Iris pigment epithelial cell (primary cell): ENCODE results near the gene TSC22D3.
A peak's percentile ranks its signal among the peaks of the same experiment; 100 is the strongest.
"Not testable (repeated sequence)": the region's sequence is repeated elsewhere in the genome, so short reads cannot be mapped to it uniquely, and the experiment has no call there.

Experiments
- DNase-seq: peaks from one replicate; pipeline ENCODE4 v3.0.0-alpha.2; 2011; ENCODE audit warnings: low read depth

The TSC22D3 gene

DNA sequence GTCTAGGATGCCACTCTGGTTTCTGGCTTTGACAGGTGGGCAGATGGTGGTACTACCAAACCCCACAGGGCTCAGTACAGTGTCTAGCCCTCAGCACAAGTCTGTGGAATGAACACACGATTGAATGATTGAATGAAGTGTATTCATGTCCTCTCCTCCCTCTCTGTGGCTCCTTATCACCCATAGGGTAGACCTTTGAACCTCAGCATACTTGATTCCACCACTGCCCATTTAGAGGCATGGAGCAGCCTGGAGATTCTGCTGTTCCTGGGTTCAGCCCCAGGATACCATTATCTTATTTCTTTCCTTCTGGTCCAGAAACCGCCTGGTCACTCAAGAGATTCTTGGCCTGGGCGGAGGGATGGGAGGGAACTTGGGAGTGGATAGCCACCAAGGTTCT, 93.3 kb downstream of the TSC22D3 start:
- DNase-seq: no peak

DNA sequence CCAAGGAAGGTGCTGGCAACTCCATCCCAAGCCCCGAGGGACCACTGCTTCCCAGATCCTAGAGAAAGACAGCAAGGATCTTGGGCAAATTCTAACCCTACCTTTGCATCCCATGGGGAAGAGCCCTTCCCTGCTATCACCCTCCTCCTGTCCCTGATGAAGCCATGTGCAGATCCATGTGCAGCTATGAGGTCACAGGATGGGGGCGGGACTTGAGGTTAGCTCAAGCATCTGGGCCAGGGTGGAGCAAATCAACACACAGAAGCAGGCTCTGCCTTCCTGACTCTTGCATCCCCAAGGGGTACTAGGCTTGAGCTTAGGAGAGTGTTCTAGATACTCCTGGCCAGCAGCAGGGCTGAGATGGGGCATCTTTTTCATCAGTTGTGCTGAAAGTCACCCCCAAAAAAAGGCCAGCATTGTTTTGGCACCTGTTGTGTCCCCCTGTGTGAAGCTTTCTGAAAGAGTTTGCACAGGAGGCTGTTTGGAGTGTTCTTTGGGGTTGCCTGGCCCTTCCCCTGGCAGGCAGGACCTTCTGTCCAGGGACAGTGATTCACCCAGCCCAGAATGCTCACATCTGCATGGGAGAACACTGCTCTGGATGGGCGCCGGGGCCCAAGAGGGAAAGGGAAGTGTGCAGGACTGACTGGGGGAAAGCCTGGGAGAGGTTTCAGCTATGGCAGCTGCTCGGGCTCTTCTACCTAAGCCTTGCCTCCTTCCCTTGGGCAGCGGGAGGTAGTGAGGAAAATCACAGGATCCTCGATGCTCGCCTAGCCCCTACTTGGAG, 96.4 kb downstream of the TSC22D3 start:
- peak; percentile 87 for DNase-seq

DNA sequence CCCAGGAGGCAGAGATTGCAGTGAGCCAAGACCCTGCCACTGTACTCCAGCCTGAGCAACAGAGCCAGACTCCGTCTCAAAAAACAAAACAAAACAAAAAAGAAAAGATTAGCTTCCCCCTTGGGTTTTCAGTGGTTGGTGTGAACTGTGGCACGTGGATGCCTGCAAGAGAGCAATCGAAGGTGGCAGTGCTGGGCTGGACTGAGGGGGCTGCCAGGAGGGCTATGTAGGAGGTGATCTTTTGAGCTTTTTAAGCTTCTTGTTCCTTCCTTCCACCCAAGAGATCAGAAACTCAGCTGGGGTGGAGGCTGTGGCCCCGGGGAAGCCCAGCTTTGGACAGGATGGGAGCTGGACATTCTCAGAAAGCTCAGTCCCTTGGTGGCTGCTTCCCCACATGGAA, 97.7 kb downstream of the TSC22D3 start:
- DNase-seq: no peak

DNA sequence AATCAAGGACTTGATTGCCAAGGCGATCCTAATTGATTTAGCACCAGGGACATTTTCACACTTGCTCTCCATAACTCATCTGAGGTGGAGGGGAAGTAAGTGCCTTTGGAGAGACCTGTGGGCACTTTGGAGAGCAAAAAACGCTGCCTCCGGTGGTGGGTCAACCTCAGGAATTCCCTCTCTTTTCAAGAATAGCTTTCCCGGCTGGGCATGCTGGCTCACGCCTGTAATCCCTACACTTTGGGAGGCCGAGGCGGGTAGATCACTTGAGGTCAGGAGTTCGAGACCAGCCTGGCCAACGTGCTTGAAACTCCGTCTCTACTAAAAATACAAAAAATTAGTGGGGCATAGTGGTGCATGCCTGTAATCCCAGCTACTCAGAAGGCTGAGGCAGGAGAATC, 98.1 kb downstream of the TSC22D3 start:
- peak; percentile 42 for DNase-seq

DNA sequence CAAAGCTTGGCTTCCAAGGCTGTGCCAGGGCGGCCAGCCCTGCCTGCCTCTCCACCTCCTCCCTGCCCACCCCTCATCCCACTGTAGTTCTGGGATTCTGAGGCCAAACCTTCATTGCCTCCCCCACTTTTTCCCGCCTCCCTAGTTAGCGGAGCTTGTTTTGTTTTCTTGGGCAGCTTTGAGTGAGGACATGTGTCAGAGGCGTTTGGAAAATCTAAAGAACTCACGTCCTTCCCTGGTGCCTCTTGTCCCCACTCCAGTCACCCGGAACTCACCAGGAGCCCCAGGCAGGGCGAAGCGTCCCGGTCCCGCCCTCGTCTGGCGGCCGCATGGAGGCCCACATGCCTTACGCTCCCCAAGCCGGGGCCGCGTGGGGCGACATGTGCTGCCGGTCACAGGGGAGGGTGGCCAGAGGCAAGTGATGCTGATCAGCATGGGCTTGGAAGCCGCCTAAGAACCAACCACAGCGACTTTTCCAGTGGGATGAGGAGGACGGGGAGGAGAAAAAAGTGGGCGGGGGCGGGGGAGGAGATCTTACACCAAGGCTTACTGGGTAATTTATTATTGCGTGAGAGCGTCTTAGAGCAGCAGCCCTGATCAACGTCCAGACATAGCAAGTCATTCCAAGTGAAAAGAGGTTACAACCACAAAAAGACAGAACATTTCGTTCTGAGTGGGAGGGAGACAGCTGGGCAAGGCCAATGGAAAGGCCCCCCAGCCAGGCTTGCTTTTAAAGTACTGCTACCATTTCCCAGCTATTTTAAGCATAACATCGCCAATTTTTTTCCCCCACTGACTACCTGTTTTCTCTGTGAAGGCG, 98.8 kb downstream of the TSC22D3 start:
- DNase-seq: peak; percentile 96

DNA sequence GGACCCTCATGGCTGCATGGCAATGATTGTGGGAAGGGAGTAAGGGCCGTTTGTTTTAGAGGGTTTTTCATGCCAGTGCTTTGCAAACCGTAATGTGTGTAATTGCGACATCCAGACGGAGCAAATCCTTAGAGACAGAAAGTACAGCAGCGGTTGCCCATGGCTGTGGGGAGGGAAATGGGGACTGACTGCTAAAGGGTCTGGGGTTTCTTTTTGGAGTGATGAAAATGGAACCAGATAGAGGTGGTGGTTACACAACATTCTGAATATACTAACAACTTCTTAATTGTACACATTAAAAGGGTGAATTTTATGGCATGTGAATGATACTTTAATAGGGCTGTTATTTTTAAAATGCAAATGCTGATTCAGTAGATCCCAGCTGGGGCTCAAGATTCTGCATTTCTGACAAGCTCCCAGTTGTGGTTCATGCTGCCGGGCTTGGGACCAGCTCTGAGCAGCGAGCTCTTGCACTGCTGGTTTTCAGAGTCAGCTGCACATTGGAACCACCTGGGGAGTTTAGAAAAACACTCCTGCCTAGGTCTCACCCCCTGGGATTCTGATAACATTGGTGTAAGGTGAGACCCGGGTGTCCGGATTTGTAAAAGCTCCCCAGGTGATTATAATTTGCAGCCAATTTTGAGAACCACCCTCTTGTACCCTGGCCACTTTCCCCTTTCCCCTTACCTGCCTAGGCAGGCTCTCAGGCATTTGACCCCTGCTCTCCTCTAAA, 99.6 kb downstream of the TSC22D3 start:
- peak; percentile 69 for DNase-seq

DNA sequence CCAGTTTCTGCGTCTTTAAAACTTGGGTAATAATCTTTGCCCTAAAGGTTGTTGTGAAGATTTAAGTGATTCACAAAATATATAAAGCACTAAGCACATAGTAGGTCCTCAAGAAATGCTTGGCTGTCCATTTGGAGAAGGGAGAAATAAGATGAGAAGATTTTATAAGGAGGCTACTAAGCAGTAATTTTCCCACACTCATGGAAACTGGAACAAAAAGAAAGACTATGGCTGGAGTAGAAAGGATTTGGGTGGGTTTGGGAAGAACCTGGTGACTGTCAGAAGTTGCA, 100.3 kb downstream of the TSC22D3 start:
- no peak for DNase-seq

DNA sequence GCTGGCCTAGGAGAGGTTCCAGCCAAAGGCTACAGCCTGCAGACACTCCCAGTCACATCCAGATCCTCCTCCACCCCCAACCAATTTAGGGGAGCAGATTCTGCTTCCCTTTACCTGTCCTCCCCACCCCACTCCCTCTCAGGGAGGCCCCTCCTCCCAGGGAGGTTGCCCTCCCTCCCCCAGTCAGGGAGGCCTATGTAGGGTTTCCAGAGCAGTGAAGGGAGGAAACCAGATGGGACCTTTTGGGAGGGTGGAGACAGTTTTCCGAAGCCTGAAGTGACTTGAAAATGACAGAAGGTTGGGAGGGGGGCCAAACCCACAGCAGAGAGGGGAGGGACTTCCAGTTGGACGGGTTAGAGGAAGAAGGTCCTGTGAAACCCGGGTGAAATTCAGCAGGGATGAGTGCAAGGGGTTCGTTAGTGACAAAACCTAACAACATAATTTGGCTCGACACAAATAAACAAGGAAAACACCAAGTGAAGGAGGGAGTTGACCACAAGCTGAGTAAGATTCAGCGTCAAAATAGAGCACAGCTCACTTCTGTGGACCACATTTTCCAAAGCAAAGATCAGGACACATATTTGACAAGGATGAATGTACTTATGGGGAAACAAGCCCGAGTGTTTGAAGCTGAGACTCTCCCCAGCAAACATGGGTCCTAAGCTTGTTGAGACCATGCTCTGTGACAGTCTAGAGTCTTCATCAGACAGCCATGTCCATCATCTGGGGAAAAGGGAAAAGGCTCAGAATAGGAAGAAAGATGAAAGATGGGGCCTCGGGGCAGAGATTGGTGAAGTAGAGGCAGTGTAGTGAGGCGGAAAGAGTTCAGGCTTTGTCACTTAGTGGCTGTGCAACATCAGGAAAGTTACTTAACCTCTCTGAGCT, 100.9 kb downstream of the TSC22D3 start:
- peak; percentile 73 for DNase-seq

DNA sequence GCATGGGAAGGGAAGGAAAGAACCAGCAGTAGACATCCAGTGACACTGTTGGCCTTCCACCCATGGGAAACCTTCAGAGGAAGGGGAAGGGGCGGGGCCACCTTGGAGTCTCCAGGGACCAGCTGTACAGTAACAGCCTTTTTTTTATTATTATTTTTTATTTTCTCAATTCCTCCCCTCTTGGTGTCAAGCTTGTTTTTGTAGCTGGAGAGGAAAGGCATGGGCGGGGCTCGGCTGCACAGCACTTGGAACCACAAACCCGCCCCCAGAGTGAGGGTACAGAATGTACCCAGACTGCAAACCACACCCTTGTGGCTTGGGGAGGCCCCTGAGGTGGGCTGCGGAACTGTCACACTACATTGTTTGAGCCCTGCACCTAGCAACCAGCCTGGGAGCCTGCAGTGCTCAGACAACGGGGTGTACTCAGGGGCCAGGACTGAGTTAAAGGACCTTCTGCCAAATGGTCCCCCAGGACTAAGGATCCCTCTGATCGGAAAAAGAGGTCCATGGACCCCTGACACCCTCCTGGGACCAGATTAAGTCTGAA, 101.6 kb downstream of the TSC22D3 start:
- peak; percentile 91 for DNase-seq

DNA sequence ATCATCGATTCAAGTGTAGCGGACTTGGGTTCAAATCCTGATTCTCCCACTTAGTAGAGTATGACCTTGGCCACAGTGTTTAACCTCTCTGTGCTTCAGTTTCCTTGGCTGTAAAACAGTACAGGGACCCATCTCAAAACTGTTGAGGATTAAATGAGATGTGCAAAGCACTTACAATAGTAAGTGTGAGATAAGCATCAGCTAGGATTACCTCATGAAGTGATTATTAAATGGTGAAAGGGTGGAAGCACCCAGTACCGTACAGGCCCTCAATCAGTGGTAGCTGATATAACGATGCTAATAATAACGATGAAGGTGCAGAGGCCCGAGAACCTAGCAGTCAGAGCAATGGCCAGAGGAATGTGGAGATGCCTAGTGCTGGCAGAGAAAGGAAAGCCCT, 102.2 kb downstream of the TSC22D3 start:
- DNase-seq: no peak

DNA sequence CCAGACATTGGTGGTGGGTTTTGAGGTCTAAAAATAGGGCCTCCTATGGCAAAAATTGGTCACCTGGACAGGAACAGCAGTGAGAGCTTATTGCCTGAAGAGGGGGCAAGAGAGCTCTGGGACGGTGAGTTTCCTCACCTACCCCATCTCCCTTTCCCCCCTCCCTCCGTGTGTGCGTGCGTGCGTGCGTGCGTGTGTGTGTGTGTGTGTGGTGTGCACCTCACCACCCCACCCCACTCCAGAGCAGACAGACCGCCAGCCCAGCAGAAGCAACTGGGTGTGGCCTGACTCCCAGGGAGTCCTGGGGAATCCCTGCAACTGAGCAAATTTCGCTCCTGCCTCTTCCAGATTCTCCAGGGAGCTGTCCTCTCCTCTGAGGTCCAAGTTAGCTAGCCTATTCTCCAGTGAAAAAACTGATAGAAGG, 102.6 kb downstream of the TSC22D3 start:
- DNase-seq: peak; percentile 87

DNA sequence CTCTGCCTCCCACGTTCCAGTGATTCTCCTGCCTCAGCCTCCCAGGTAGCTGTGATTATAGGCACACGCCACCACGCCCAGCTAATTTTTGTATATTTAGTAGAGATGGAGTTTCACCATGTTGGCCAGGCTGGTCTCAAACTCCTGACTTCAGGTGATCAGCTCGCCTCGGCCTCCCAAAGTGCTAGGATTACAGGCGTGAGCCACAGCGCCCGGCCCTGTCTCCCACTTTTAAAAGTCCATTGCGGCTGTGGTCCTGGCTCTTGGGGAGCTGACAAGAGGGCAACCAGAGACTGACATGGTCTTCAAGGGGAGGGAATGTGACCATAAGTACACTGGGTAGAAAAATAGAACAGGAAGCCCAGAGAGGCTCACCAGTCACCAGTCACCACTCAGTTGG, 104.3 kb downstream of the TSC22D3 start:
- not testable (repeated sequence) for DNase-seq

DNA sequence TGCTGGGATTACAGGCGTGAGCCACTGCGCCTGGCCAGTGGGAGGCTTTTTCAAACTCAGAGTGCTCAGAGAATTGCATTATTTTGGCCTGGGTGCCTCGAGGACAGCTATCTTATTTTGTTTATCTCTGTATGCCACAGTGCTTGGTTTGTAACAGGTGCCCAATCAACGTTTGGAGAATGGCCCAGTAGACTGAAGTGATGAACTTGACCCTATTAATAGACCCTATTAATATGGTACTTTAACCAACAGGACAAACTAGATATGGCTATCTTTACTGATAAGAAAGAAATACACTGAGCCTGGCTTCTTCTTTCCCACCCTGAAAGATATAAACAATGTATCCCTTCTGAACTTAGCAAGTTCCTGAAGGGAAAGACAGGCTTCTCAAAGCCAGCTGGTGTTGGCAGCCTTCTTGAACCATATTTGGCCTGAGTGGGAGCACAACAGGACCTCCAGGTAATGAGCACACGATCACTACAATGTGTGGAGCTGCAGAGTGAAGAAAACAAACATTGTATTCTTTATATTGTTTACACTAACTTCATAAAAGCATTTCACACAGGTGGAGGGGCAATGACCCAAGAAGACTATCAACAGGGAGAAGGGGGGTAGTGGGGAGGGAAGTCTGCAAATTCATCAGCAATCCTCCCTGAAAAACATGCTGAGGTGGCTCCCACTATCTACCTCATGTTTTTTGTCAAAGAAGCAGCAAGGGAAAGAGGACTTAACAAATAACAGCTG, 105.5 kb downstream of the TSC22D3 start:
- DNase-seq: no peak

DNA sequence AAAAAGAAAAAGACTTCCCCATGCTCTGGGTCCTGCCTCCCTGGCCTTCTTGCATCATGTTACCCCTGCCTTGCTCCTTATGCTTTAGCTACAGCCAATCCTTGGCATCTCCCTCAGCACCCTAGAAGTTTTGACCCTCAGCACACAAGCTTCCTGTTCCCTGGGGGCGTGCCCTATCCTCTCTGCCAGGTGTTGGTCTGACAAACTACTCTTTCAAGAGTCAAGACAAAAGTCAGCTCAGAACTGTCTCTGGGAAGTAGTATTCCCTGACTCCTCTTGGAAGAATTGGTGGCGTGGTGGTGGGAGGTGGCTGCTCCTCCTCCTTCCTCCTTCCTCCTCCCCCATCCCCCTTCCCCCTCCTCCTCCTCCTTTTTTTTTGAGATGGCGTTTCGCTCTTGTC, 106.3 kb downstream of the TSC22D3 start:
- no peak for DNase-seq

DNA sequence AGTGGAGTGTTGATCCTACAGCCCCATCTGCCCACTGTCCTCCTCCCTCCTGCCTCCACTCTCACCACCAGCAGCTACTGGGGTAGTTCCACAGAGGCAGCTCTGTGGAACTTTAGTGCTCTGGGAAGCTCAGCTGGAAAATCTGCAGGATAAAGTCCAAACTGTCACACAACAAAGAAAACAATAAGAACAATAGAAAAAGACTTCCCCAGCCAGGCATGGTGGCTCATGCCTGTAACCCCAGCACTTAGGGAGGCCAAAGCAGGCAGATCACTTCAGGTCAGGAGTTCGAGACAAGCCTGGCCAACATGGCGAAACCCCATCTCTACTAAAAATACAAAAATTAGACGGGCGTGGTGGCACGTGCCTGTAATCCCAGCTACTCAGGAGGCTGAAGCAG, 106.9 kb downstream of the TSC22D3 start:
- DNase-seq: not testable (repeated sequence)

DNA sequence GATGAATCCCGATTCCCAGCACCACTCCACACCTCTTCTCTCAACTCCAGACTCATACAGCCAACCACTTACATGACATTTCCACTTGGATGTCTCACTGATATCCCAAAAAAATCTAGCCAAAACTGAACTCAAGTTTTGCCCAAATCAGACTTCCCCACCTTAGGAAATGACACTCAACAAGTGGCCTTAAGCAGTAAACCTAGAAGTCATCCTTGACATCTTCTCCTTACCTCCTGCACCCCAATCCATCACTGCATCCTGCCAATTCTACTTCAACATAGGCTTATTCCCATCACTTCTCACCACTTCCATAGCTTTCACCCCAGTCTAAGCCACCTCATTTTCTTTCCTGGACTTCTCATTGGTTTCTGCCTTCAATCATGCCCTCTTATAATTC, 108.2 kb downstream of the TSC22D3 start:
- DNase-seq: no peak

DNA sequence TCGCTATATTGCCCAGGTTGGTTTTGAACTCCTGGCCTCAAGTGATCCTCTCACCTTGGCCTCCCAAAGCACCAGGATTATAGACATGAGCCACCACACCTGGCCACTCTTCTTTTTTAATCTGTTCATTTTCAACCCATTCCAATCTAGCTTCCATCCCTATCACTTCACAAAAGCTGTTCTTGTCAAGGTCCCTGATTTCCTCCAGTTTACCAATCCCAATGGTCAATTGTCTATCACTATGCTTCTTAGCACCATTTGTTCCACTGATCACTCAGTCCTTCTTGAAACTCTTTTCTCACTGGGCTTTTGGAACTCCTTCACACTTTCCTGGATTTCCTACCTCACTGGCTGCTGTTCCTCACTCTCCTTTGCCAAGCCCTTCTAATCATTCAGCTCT, 108.7 kb downstream of the TSC22D3 start:
- DNase-seq: no peak
